ENCODE results near the gene SSC5D.

DNA sequence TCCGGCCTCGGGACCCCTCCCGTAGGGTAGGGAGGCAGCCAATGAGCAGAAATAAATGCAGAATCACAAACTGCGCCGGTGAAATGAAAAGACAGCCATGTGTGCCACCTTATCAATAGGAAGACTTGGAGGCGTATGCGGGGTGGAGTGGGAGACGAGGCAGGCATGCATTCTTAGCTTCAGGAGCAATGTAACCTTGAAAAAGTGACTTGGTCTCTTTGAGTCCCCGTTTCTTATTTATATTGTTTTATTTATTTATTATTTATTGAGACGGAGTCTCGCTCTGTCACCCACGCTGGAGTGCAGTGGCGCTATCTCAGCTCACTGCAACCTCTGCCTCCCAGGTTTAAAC lies 16.0 kb downstream of the SSC5D start:
- TF ChIP-seq, protein P1, sequence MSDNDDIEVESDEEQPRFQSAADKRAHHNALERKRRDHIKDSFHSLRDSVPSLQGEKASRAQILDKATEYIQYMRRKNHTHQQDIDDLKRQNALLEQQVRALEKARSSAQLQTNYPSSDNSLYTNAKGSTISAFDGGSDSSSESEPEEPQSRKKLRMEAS (IDR thresholded peaks at IDR 0.05) = no peak
- TF ChIP-seq, protein P2, sequence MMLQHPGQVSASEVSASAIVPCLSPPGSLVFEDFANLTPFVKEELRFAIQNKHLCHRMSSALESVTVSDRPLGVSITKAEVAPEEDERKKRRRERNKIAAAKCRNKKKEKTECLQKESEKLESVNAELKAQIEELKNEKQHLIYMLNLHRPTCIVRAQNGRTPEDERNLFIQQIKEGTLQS (IDR thresholded peaks at IDR 0.05) = no peak
- TF ChIP-seq, protein P3, sequence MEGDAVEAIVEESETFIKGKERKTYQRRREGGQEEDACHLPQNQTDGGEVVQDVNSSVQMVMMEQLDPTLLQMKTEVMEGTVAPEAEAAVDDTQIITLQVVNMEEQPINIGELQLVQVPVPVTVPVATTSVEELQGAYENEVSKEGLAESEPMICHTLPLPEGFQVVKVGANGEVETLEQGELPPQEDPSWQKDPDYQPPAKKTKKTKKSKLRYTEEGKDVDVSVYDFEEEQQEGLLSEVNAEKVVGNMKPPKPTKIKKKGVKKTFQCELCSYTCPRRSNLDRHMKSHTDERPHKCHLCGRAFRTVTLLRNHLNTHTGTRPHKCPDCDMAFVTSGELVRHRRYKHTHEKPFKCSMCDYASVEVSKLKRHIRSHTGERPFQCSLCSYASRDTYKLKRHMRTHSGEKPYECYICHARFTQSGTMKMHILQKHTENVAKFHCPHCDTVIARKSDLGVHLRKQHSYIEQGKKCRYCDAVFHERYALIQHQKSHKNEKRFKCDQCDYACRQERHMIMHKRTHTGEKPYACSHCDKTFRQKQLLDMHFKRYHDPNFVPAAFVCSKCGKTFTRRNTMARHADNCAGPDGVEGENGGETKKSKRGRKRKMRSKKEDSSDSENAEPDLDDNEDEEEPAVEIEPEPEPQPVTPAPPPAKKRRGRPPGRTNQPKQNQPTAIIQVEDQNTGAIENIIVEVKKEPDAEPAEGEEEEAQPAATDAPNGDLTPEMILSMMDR (IDR thresholded peaks at IDR 0.05; ENCODE audit: low read depth, low read length, missing input control) = no peak
- no peak for TF ChIP-seq RAD21 (IDR thresholded peaks at IDR 0.05)
- TF ChIP-seq REST (IDR thresholded peaks at IDR 0.05) = no peak
- no peak for TF ChIP-seq EGR1 (IDR thresholded peaks at IDR 0.05; ENCODE audit: low read depth in 2 of 2)
- no peak for TF ChIP-seq GABPA (IDR thresholded peaks at IDR 0.05 in 1 of 2, conservative IDR thresholded peaks at IDR 0.05 in 1 of 2)
- no peak for TF ChIP-seq RXRA (IDR thresholded peaks at IDR 0.05)
- TF ChIP-seq YY1 (IDR thresholded peaks at IDR 0.05) = no peak
- TF ChIP-seq HNF4G (IDR thresholded peaks at IDR 0.05) = no peak
- TF ChIP-seq FOXA2 (IDR thresholded peaks at IDR 0.05) = no peak

All from liver (tissue), 3 donors.